COLO829 (cell line): ENCODE measurements around the gene PTAR1.

ENCODE experiments used
- DNase-seq: peaks from one replicate; pipeline ENCODE4 v3.0.0; 2012; ENCODE audit warnings: low spot score

Gene PTAR1

DNA sequence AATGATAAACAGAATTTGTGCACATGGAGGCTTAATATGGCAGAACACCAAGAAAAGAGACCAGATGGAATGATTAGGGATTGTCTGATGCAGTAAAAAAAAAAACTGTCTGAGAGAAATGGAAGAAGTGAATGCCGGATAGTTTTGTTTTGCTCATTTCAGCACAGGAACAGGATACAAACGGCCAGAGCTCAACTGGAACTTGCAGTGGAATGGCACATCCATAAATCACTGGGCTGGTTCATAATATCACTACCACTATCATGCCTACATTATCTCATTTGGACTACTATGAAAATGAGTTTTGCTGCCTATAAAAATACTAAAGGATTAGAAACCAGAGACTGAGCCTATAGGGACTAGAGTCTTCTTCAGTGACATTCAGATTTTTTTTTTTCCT, 9.7 kb downstream of the PTAR1 start:
- DNase-seq = no peak

DNA sequence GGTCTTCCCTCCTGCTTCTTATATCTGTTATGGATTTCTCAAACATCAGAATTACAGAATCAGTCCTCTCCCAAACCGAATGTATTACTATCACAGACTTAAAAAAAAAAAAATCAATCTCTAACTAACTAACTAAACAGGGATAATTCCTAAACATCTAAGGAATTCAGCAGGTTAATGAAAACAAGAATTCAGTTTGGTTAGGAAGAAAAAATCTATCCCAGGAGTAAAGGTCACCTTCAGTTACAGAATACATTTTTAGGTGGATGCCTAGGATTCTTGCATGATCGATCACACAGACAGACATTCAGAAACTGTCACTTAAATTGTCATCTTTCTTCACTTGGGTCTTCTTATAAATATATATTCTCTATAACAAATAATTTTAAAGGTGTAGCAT, 11.5 kb downstream of the PTAR1 start:
- DNase-seq = no peak

DNA sequence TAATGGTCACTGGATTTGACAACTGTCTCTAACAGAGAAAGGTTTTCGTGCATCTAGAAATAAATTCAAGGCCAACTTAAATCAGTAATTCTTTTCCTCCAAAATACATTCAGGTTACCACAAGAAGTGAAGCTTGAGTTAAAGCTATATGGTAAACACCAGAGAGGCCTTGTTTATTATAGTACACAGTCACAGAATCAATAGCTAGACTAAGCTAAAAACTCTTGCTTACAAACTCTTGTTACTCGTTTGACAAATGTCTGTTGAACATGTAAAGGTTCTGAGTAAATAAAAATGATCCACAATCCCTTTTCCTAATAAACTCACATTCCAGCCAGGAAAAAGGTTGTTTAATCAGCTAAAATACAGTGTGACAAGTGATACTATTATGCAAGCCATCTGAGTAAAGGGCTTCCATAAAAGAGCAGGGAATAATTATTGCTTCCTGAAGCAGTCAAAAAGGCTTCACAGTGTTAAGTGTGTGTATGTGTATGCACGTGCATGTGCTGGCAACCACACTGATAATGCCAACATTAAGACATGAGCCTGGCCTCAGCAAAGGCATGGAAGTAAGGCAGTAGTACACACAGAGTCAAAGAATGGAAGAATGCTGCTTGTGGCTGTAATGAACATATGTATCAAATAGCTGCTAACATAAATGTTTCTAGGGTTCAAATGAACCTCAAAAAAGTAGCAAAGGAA, 12.8 kb downstream of the PTAR1 start:
- DNase-seq = no peak

DNA sequence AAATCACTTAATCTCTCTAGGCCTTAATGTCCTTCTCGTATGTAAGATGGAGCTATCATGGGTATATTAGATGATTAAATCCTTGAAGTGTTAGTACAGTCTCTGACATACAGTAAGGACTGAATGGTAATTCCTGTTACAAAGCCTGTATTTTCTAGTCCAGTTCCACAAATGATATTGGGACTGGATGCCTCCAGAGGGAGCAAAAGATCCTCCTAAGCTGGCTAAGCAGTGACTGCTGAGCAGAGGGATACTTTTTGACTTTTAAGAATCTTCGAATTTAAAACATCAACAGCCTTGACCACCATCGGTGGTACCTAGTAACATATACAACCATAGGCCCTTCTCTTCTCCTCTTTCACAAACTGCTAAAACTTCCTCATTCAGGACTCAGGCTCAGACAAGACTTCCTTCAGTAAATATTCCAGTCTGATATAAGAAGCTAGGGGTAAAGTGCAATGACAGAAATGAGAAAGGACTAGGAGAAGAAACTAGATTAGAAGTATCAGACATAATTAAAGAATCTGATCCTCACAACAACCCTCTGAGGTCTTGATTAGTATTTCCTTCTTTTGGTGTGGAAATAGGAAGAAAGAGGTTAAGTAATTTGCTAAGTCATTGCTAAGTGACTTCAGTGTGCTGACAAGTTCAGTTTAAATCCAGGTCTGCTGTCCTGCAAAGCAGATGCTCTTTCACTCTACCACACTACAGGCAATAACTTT, 13.9 kb downstream of the PTAR1 start:
- DNase-seq = peak; percentile 19

DNA sequence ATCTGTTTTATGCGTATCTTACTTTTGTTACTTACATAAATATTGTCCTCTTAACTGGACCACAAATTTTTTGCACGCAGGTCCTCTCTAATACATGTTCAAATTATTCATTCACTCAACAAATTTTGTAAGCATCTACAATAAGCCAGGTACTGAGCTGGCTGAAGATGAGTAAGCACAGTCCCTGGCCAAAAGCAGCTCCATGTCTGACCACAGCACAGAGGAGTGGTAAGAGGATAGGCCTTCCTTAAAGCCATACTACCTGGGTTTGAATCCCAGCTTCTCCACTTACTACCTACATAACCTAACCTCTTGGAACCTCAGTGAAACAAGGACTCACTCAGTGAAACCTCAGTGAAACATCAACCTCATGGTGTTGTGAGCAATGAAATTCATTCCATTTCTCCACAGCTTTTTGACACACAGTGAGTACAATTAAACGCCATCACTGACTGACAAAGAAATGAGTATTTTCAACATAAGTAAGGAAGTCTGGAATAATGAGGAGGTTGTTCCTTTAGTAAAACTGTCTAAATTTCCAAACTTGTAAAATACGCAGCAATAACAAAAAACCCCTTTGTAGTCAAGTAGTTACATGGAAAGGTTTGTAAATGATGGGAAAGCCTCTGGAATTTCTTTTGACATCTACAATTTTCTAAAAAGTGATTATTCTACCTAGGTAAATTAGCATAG, 15.0 kb downstream of the PTAR1 start:
- peak; percentile 81 for DNase-seq

DNA sequence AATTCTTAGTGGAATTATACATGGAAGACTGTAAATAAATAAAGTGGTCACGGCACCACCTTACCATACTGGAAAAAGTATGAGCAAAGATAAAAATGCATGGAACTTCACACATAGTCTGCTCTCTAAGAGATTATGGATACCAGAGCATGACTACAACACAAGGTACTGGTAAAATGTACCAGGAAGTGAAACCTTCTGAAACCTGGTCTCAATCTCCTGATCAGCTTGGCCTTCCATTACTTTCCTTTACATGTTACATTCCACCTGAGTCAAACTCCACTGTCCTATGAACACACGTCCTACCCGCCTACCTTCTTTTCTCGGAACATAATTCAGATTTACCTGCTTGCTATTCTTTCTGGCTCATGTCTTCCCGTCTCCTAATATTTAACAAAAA, 15.9 kb downstream of the PTAR1 start:
- no peak for DNase-seq

DNA sequence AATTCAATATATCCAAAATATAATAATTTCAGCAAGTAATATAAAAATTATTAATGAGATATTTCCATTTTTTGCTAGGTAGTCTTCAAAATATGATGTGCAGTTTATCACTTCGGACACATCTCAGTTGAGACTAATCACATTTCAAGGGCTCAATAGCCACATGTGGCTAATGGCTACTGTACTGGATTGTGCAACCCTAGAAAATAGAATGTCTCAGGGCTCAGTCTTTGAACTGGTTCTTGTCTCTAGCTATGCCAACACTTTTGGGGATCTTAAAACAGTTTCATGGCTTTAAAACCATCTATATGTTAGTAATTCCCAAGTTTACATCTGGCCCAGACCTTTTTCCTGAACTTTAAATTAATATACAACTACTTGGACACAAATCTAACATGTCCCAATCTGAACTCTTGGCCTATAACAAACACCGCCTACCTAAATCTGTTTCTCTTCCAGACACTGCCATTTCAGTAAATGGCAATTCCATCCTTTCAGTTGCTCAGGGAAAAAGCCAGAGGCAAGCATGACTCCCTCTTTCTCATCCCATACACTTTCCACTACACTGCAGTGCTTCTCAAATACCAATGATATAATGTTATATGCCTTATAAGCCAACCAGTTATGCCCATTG, 18.8 kb downstream of the PTAR1 start:
- DNase-seq = no peak

DNA sequence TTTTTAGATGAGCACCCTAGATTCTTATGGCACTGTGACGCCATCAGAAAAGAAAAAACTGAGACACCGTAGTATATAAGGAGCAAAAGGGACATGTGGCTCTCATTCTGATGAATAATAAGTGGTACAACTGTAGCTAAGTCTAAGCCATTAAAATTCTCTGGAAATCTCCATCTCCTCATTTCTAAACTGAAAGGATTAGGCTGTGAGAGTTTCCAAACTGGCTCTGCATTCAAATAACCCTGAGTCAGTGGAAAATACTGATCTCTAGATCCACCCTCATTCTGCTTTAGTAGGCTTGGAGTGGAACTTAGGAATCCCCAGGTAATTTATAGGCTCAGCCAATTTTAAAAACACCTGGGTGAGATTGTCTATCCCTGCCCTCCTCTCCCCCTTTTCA, 28.5 kb downstream of the PTAR1 start:
- DNase-seq = no peak

DNA sequence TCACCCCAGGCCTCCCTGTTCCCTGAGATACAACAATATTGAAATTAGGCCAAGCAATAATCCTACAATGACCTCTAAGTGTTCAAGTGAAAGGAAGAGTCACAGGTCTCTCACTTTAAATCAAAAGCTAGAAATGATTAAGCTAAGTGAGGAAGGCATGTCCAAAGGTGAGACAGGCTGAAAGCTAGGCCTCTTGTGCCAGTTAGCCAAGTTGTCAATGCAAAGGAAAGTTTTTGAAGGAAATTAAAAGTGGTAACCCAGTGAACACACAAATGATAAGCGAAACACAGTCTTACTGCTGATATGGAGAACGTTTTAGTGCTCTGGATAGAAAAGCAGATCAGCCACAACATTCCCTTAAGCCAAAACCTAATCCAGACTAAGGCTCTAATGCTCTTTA, 39.8 kb downstream of the PTAR1 start:
- DNase-seq = no peak

DNA sequence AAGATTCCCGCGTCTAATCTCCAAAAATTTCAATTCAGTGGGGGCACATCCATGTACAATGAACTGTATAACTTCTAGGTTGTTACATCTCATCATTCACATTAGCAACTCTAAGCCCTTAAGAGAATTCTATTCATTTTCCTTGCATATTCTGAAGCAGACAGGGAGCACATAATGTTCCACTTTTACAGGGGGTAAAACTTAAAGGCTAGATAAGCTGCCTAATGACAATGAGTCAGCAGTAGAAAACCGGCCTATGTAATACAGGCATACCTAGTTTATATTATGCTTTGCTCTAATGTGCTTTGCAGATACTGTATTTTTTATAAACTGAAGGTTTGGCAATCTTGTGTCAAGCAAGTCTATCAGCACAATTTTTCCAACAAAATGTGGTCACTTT, 40.4 kb downstream of the PTAR1 start:
- no peak for DNase-seq

DNA sequence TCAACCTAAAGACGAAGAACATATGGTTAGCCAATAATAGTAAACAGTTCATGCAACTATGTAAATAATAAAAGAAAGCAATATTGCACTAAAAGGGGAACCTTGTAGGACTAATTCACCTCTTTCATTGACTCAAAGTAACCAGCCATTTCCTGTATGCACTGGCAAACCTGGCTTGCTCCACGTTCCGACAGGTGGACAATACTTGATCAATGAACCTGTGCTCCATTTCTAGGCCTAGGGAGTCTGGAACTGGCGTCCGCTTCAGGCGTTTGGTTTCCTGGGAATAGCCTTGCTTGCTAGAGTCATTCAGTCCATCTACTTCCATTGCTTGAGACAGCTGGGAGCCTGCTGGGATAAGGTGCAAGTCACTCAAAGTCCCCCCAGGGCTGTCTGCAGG, 41.6 kb downstream of the PTAR1 start:
- no peak for DNase-seq

DNA sequence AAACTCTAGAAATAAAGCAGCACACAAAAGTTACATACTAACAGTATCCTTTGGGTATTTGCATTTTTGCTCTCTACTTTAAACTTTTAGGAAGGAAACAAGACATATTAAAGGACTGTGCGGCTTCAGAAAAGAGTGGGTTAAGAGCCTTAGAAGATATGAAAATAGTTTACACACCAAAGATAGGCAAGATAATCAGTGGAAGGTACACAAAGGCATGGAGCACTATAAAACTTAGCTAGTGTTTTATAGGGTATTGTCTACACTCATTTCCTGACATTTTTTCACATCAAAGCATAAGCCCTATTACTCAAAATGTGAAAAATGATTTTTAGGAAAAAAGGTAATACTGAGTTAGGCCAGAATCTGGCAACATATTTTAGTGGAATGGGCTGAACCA, 44.0 kb downstream of the PTAR1 start:
- no peak for DNase-seq

DNA sequence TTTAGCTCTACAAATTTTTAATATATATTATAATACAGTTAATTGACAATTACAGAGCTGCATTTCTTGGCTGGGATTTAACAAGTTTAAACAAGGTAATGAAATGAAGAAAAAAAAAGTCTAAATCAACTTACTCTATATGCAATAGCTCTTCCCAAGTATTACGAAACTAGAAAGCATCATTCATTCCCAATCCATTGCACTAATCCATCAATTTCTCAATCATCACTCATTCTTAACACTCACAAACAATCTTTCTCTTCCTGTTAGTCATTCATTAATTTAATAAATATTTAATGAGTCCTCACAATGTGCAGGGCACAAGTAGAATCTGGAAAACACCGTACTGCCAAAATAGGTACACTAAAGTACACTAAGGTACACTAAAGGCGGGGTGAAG, 44.7 kb downstream of the PTAR1 start:
- DNase-seq = no peak

DNA sequence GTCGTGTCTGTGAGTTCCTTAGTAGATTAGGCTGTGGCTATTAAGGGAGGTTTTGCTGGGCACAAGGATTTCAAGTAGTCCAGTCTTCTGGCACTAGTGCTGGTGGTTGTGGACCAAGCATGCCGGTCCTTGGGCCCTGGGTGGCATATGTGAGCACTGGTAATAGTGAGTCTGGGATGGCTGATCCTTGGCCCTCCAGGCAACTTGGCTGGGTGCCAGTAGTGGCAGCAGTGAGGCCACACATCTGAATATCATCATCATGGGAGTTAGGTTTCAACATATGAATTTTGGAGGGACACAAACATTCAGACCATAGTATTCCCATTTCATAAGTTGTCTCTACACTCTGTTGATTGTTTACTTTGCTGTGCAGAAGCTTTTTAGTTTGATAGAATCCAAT, 62.3 kb downstream of the PTAR1 start:
- DNase-seq = no peak

DNA sequence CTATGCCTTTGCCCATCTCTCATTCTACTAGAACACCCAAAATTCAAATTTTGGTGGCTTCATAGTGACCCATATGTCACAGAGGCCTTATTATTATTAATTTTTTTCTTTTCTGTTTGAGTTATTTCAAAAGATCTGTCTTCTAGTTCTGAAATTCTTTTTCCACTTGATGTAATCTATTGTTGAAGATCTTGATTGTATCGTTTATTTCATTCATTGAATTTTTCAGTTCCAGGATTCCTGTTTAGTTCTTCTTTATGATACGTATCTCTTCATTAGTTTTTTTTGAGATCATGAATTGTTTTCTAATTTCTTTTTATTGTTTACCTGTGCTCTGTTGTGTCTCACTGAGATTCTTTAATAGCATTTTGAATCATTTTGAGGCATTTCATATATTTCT, 63.0 kb downstream of the PTAR1 start:
- no peak for DNase-seq

DNA sequence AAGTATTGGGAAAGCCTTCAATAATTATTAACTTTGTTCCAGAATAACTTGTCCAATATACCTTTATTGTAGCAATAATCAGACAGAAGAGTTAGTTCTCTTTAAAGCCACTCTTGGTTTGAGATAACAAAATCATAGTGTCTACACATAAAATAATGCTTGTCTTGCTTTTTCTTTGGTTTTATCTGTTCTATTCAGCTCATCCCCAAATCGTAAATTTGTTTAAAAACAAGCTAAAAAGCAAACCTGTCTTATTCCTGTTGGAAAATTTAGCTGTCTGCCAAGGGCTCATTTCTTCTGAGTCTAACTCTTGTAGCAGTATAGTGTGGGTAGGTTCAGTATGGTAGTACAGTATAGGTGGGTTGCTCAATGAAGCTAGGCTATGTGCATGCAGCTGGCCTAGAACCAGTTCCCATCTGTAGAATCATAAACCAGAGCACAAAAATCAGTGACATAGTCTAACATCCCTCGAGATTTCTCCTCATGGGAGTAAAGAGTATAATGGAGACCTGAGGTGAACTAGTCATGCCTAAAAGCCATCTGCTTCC, 69.7 kb downstream of the PTAR1 start:
- no peak for DNase-seq

DNA sequence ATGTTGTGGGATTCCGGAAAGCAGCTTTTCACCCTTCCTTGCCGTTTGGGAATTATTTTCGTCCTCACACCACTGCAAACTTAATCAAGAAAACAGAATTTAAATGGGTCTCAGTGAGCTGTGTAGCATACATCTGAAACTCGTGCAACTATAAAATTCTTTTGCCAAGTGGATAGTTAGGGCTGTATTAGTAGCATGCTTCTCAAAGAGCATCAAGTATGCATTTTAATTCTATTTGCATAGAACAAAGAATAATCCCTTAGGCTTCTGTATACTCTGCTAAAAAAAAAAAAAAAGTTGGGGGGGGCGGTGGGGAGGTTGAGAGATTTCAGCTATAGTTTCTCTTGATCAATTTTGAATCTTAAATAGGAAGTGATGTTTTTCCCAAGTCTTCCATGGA, 75.9 kb downstream of the PTAR1 start:
- no peak for DNase-seq

DNA sequence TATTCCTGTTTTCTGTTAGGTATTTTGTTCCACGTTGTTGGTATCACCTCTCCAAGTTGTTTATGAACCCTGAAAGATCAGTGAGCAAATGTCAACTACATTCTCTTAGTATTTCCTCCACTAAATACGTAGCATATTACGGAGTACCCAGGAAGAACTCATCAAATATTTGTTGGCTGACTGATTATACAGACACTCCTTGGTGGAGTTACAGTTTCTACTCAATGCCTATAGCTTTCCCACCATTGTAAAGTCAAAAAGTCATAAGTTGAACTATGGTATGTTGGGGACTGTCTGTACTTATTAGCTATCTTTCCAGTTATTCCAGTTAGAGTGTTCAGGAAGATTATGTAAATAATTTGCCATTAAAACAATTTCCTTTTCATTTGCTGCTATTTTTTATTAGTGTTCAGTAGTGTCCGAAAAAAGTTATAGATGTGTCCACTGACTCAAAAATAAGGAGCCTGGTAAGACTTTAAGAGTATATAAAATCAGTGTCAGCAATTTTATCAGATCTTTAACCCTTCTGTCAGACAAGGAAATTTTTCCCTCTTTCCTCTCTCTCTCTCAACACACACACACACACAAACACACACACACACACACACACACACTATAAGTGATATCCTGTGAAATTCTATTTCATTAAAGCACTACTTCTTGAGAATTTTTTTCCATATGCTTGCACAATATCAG, 80.8 kb downstream of the PTAR1 start:
- no peak for DNase-seq

DNA sequence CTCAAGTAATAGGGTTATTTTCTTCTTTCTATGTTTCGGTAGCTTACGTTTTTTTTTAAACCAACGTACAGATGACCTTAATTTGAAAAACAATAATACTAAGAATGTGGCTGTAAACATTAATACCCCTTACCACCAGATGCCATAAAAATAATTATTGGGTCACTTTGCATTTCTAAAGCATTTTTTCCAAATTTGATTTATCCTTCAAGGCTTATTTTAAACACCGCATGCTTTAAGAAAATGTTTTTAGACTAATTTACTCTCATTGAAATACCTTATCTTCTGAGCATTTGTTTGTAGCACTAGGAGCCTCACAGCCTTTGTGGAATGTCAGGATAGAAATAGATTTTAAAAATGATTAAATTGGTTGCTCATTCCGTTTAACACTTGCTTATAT, 81.9 kb downstream of the PTAR1 start:
- no peak for DNase-seq

DNA sequence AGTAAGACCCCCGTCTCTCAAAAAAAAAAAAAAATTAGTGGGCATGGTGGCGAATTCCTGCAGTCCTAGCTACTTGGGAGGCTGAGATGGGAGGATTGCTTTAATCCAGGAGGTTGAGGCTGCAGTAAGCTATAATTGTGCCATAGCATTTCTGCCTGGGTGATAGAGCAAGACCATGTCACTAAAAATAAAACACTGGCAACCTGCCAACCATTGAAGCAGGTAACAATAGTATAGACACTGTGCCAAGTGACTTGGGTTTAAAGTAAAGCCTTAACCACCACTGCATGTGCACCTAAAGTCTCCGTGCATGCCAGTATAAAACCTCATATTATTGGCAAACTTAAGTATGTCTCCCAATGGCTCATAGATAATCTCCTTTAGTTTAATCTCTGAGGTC, 84.2 kb downstream of the PTAR1 start:
- no peak for DNase-seq

DNA sequence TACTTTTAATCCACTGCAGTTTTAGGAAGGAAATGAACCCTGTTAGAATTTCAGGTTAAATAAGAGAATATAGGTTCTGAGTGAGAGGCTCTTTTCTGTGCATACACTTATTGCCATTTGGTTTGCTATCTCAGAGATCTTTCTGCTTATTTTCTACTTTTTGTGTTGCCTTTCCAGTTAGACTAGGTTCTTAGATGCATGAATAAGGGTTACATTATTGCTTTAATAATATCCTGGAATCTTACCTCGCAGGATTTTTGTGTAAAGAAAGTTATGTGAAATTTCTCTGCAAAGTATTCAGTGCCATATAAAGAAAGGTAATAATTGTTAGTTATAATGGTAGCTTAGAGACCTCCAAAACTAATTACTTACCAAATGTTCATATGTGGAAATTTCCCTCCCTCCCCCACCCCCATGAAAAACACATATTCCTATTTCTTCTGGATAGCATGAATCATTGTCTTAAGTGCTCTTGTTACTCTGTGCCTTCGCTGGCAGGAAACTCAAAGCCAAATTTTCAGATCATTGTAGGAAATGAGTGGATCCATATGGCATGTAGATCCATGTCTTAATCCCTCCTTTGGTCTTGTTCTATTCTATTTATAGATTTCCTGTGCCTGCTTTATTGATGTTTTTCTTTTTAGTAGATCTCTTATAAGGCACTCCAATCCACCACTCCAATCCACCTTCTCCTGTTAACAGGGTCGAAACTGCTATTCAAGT, 84.9 kb downstream of the PTAR1 start:
- DNase-seq = no peak
